Epithelial cell of prostate (primary cell): ENCODE data around the gene TRIM72.
A peak's percentile ranks its signal among the peaks of the same experiment; 100 is the strongest.
"Not testable (repeated sequence)": the region's sequence is repeated elsewhere in the genome, so short reads cannot be mapped to it uniquely, and the experiment has no call there.

Source experiments
- DNase-seq: peaks from one replicate; pipeline ENCODE4 v3.0.0-alpha.2; 2011; ENCODE audit warnings: low read depth, low spot score
- H3K27ac ChIP-seq: fragments of 450-650 bp; 2 replicates; pipeline ENCODE4 v1.5.1; 2017; ENCODE audit warnings: mild to moderate bottlenecking

The TRIM72 gene

DNA sequence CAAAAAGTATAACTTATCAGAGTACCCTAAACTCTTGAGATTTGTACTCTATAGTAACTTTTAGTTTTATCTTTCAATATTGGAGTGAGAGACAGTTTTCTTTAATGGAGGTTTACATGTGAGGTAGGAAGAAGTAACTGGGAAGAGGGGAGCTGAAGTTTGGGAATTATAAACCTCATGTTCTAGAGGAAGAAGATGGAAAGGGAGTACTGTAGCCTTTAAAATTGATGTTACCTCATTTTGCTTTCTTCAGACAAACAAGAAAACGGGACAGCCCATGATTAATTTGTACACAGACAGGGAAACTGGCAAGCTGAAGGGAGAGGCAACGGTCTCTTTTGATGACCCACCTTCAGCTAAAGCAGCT lies 24.5 kb upstream of the TRIM72 start:
- no peak for DNase-seq
- no peak overlapping the region for H3K27ac ChIP-seq

DNA sequence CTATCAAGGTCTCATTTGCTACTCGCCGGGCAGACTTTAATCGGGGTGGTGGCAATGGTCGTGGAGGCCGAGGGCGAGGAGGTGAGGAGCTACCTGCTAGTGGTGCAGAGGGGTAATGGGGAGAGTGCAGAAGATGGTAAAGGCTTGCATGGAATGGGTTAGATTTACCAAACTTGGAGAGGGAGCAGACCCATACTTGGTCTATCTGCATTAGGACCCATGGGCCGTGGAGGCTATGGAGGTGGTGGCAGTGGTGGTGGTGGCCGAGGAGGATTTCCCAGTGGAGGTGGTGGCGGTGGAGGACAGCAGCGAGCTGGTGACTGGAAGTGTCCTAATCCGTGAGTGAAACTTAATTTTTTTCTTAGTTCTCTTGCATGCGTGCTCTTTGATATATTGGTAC lies 23.9 kb upstream of the TRIM72 start:
- DNase-seq, result no peak
- no peak overlapping the region for H3K27ac ChIP-seq

DNA sequence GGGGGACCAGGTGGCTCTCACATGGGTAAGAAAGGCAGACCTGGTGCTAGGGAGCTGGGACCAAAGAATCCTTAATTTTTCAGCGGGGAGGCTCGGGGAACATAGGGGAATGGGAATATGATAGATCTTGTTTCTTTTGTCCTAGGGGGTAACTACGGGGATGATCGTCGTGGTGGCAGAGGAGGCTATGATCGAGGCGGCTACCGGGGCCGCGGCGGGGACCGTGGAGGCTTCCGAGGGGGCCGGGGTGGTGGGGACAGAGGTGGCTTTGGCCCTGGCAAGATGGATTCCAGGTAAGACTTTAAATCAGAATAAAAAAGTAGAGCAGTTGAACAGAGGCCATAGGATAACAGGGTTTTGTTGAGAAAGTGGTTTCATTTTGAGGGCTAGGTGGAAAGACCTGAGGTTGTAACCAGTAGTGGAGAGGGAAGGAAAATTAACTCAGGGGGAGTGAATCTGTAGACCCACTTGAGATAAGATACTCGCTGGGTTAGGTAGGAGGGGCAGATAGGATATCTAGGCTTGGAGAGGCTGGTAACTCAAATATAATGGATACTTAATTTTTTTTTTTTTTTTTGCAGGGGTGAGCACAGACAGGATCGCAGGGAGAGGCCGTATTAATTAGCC lies 23.0 kb upstream of the TRIM72 start:
- no peak for DNase-seq
- H3K27ac ChIP-seq, result no peak overlapping the region

DNA sequence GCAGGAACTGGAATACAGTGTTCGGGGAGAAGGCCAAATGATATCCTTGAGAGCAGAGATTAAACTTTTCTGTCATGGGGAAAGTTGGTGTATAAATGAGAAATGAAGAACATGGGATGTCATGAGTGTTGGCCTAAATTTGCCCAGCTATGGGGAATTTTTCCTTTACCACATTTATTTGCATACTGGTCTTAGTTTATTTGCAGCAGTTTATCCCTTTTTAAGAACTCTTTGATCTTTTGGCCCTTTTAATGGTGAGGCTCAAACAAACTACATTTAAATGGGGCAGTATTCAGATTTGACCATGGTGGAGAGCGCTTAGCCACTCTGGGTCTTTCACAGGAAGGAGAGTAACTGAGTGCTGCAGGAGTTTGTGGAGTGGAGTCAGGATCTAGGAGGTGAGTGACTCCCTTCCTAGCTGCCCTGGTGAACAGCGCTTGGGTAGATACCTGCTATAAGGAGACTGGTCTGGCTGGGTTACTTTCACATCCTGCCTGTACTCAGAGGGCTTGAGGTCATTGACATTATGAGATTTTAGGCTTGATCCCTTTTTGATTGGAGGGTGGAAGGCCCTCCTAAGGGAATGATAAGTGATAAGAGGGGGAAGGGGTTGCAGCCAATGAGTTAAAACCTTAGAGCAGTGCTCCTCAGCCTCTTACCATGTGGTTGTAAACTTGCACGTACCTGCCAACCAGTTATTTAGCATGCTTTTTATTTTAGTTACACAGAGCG lies 22.1 kb upstream of the TRIM72 start:
- no peak overlapping the region for H3K27ac ChIP-seq
- no peak for DNase-seq

DNA sequence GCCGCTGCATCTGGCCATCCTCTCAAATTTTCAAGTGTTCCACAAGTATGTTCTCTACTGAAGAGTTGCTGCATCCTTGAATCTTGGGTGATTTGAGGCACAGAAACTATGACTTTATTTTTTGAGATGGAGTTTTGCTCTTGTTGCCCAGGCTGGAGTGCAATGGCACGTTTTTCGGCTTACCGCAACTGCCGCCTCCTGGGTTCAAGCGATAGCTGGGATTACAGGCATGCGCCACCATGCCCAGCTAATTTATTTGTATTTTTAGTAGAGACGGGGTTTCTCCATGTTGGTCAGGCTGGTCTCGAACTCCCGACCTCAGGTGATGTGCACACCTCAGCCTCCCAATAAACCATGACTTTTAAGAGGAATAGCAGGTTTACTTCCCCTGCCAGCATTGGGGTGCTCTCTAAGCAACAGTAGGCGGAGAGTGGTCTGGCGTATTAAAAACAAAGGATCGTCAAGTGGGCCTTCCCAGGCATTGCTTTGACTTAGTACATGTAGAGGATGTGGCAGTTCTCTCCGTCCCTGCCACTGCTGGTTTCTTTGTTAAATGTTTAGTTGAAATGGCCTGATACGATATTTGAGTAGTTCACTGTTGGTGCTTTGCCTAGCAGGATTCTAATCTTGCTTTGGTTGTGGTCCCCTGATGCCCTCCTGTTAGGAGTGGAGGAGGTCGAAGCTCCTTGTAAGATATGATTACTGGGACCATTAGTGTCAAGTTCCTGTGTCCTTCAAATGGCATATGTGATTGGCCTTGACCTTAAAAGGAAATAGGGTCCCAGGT lies 20.9 kb upstream of the TRIM72 start:
- H3K27ac ChIP-seq, result no peak overlapping the region
- no peak for DNase-seq

DNA sequence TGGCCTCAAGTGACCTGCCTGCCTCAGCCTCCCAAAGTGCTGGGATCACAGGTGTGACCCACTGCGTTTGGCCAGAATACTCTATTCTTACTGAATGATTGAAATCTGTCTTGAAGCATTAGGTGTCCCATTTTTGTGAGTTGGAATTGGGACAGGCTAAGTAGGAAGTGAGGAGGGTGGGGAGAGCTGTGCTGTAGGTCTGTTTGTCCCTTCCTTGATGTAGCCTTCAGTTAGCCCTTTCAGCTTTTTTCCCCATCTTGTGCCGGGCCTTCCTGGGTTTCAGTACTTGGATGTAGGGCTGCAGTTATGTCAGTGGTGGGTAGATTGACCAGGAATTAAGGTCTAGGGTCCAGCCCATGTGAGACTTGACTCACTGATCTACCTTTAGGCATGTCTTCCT lies 20.0 kb upstream of the TRIM72 start:
- H3K27ac ChIP-seq, result no peak overlapping the region
- DNase-seq, result no peak

DNA sequence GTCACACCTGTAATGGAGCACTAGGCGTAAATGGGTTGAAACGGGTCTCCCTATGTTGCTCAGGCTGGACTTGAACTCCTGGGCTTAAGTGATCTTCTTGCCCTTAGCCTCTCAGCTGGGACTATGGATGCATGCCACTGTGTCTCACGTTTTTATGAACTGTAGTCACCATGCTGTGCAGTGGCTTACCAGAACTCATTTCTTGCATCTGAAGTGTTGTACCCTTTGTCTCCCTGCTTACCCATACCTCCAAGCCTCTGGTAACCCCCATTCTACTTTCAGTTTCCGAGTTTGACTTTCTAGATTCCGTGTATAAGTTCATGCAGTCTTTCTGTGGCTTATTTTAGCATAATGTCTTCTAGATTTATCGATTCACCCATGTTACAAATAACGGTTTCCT lies 19.0 kb upstream of the TRIM72 start:
- no peak for DNase-seq
- H3K27ac ChIP-seq, result no peak overlapping the region

DNA sequence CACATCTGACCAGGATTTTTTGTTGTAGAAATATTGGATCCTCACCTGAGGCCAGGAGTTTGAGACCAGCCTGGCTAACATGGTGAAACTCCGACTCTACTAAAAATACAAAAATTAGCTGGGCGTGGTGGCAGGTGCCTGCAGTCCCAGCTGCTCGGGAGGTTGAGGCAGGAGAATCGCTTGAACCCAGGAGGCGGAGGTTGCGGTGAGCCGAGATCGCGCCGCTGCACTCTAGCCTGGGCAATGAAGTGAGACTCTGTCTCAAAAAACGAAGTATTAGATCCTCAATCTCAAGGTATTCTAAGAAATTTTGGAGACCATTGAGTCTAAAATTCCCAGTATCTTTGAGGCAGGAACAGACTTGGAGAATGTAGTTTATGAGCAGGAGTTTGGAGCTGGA lies 18.1 kb upstream of the TRIM72 start:
- not testable (repeated sequence) for DNase-seq, H3K27ac ChIP-seq

DNA sequence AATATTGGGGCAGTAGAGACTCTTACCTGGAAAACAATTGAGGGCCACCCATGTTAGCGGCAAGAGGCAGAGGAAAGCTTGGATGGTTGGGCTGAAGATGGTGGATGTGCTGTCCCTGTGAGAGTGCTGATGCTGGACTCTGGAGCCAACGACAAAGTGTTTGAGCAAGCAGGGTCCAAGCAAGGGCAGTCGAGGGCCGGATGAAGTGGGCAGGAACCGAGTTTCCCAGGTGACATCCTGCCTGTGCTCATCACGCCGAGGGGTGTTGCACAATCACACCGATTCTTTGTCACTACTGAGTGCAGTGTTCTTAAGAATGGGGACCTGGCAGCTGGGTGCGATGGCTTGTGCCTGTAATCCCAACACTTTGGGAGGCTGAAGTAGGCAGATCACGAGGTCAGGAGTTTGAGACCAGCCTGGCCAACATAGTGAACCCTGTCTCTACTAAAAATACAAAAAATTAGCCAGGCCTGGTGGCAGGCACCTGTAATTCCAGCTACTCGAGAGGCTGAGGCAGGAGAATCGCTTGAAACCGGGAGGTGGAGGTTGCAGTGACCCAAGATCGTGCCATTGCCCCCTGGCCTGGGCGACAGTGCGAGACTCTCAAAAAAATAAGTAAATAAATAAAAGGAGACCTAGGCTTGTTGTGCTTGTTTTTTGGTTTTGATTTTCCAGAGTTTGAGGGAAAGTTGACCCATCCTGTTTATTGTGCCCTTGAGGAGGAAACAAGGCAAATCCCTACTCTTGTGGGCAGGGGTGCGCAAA lies 17.4 kb upstream of the TRIM72 start:
- no peak for DNase-seq
- H3K27ac ChIP-seq, result no peak overlapping the region

DNA sequence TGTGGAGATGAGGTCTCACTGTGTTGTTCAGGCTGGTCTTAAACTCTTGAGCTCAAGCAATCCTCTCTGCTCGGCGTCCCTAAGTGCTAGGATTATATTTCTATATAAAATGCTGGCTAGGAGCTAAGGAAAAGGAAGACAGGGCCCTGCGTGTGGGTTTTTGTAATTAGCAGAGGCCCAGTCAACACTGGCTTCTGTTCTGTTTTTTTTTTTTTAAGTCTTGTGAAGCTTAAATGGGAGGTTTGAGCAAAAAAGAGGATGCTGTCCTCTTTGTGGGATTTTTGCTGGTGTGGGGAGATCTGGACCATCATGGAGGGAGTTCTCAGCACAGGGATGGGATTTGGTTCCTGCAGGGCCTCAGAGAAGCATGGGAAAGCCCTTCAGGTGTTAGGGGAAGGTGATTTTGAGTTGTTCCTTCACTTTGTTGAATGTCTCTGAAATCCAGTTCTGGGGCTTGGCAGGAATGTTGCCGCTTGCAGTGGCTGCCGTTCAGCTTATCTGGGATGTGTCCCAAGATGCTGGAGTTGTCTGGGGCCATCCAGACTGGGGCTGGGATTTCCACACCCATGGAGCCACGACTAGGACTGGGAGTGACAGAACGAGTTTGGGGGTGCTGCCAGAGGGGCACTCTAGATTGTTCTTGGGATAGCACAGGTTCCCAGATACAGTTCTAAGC lies 15.6 kb upstream of the TRIM72 start:
- no peak overlapping the region for H3K27ac ChIP-seq
- DNase-seq, result no peak

DNA sequence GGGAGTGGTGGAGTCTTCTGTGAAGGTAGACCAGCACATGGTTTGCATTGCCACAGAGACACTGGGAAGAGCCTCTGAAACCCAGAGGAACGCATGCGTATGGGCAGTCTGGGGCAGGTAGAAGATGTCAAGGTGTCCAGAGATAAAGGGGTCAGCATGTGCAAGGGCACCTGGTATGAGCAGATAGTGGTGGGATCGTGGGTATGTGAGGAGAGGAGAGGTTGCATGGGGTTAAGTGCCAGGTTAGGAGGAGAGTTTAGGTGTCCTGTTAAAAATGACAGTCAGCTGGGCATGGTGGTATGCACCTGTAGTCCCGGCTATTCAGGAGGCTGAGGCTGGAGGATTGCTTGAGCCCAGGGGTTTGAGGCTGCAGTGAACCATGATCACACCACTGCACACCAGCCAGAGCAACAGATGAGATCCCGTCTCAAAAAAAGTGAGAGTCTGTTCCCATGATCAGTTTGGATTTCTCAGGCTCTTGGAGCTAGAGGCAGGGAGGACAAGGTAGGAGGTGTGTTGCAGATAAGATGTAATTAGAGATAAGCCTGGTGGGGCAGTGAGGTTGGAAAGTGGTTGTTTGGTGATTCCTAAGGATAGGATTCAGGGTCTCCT lies 14.4 kb upstream of the TRIM72 start:
- peak overlapping the region; percentile 59 for H3K27ac ChIP-seq
- no peak for DNase-seq

DNA sequence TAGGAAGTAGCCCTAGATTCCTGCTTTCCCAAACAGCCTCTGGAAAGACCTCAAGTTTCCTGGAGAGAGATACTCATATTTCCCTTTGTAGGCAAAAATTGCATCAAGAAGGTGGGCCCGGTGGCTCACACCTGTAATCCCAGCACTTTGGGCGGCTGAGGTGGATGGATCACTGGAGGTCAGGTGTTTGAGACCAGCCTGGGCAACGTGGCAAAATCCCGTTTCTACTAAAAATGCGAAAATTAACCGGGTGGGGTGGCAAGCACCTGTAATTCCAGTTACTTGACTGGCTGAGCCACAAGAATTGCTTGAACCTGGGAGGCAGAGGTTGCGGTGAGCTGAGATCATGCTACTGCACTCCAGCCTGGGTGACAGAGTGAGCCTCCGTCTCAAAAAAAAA lies 13.8 kb upstream of the TRIM72 start:
- DNase-seq, result not testable (repeated sequence)
- peak overlapping the region; percentile 59 for H3K27ac ChIP-seq

DNA sequence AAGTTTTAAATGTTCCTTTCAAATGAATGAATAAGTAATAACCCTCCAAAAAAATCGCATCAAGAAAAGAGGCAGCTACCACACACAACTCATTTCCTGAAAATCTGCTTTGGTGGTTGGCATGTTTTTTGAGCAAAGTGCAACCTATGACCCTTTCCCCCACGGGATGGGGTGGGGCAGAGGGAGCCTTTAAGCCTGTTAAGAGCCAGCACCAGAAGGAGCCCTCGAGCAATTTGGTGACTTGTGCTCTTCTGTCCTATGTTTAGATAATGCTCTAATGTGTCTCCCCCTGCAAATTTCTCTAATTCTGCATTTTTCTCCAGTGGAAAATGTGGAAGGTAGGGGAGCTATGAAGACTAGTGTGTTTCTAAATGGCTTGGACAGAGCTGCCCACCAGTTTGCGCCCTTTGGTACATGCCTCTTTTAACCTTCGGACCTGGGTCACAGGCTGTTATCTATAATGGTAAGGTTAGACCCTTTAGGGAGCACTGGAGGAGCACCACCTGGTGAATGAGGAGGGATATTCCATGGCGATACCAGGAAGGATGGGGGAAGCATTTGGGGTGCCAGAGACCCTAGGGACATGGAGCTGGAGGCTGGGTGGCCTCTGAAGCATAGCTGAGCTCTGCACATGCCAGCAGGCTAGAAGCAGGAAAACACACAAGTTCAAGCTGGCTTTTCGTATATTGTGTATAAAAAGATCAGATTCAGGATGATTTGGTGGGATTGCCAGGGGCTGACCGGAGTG lies 12.9 kb upstream of the TRIM72 start:
- no peak for DNase-seq
- peak overlapping the region; percentile 59 for H3K27ac ChIP-seq

DNA sequence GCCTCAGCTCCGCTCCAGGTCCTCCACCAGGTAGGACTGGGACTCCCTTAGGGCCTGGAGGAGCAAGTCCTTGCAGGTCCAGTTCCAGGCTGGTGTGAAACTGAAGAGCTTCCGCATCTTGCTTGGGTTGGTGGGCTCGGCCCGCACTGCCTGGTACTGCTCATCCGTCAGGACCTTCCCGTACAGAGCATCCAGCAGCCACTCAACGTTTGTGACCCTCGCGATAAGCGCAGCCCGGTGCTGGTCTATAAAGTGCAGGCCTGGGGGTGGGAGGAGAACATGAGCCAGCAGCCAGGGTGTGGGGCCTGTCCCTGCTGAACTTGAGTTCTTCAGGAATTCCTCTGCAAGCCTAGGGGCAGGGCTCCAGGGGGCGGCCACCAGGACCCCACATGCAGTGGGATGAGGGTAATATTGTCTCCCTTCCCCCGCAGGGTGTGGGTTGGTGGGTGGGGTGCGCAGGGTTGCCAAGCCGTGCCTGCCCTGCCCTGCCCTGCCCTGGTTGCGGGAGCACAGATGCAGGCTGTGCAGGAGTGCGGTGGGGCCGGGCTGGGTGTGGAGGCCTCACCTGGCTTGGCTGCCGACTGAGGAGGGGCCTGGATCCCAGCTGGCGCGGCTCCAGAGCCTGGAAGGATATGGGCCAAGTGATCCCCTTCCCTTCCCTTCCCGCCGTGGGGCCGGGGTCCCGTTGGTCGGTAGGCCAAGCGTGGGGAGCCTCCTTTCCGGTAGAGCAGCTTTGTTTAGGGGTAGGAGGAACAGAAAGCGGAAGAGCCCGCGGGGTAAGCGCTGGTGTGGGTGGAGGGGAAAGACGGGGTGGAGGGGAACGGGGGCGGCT lies 12.1 kb upstream of the TRIM72 start:
- peak overlapping the region; percentile 59 for H3K27ac ChIP-seq
- DNase-seq, result no peak

DNA sequence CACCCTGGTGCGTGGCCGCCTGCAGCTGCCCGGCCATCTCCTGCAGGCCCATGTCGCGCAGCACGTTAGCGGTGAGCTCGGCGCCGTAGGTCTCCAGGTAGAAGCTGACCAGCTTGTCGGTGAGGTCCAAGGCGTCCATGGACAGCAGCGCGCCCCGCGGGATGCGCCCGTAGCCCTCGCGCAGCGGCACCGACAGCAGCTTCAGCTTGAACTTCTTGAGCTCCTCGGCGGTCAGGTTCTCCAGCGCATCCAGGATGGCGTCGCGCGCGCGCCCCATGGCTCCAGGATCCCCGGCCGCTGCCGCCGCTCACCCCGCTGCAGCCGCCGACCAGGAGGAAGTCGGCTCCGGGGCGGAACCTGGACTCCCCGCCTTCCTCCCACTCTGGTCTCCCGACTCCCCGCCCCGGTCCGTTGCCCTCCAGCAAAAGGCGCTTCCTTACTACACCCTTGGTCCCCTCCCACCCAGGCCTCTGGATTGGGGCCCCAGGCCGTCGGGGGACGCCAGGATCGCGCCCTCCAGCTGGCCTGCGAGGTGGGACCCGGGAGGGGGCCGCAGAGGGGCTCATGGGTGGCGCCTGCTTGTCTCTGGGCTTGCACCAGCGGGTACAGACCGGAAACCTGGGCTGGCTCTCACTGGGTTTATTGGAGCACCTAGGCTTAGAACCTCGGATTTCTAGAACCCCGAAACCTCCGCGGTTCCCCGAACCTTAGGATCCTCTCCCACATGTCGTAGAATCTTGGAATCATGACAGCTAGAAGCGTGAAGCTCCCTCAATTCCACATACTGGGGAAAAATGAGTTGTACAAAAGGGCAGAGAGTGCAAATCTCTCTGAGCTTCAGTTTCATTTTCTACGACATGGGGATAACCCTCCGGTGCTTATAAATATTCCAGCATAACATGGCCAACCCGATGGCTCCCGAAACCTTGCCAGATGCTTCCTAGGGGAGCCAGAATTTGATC lies 11.2 kb upstream of the TRIM72 start, which contains the start of gene PYCARD:
TSS of gene PYCARD (minus strand) at position 347 of the 962 bp plus-strand sequence. CDS start at position 277, 70 bp downstream.
- peak within 1 kb of the TSS; percentile 59 for H3K27ac ChIP-seq
- no peak for DNase-seq

DNA sequence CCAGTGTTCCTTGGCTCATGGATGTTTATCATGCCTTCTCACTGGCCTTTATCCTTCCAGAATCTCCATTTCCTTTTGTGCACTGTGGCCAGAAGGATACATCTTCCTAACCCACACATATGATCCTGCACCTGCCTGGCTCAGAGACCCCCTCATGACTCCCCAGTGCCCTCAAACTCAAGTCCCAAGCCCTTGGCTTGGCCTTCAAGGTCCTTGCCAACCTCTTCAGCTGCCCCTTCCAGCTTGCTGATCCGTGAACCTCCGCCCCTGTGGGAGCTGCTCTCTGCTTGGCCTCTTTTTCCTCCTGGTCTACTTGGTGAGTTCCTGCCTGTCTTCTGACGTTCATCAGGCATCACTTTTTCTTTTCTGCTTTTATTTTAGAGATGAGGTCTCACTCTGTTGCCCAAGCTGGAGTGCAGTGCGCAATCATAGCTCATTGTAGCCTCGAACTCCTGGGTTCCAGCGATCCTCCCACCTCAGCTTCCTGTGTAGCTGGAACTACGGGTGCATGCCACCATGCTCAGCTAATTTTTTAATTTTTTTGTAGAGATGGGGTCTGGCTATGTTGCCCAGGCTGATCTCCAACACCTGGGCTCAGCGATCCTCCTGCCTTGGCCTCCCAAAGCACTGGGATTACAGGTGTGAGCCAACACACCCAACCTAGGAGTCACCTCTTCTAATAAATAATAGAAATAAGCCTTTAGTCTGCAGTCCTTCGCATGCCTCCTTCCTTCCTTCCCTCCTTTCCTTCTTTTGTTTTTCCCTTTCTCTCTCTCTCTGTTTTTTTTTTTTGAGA lies 8.8 kb upstream of the TRIM72 start:
- DNase-seq, result no peak
- no peak overlapping the region for H3K27ac ChIP-seq
